ENCODE results near the gene SPAG16.
"Not testable (repeated sequence)": the region's sequence is repeated elsewhere in the genome, so short reads cannot be mapped to it uniquely, and the experiment has no call there.

The SPAG16 gene

GRCh38 chr2:213545481-213545880, 261.2 kb downstream of the SPAG16 start:
- no peak for DNase-seq (ENCODE audit: low read depth in 3 of 3, low spot score in 1 of 3)

- no peak for DNase-seq (ENCODE audit: low read depth in 3 of 3, low spot score in 1 of 3)
These were observed 261.8 kb downstream of the SPAG16 start for GRCh38 chr2:213545964-213546475.

GRCh38 chr2:213551526-213551925, 267.3 kb downstream of the SPAG16 start:
- DNase-seq (ENCODE audit: low read depth in 3 of 3, low spot score in 1 of 3): no peak

GRCh38 chr2:213559053-213559452, 274.8 kb downstream of the SPAG16 start:
- no peak for DNase-seq (ENCODE audit: low read depth in 3 of 3, low spot score in 1 of 3)

GRCh38 chr2:213561759-213562158, 277.5 kb downstream of the SPAG16 start:
- DNase-seq (ENCODE audit: low read depth in 3 of 3, low spot score in 1 of 3): no peak

GRCh38 chr2:213562539-213563180, 278.4 kb downstream of the SPAG16 start:
- DNase-seq (ENCODE audit: low read depth in 3 of 3, low spot score in 1 of 3): no peak

GRCh38 chr2:213566846-213567245, 282.6 kb downstream of the SPAG16 start:
- no peak for DNase-seq (ENCODE audit: low read depth in 3 of 3, low spot score in 1 of 3)

GRCh38 chr2:213609570-213610170, 325.4 kb downstream of the SPAG16 start:
- no peak for DNase-seq (ENCODE audit: low read depth in 3 of 3, low spot score in 1 of 3)

- no peak for DNase-seq (ENCODE audit: low read depth in 3 of 3, low spot score in 1 of 3)
These were observed 342.9 kb downstream of the SPAG16 start for GRCh38 chr2:213627054-213627710.

GRCh38 chr2:213627835-213628460, 343.7 kb downstream of the SPAG16 start:
- no peak for DNase-seq (ENCODE audit: low read depth in 3 of 3, low spot score in 1 of 3)

- DNase-seq (ENCODE audit: low read depth in 3 of 3, low spot score in 1 of 3): no peak
These were observed 356.6 kb downstream of the SPAG16 start for GRCh38 chr2:213640738-213641425.

- DNase-seq (ENCODE audit: low read depth in 3 of 3, low spot score in 1 of 3): no peak
These were observed 360.7 kb downstream of the SPAG16 start for GRCh38 chr2:213644926-213645325.

- no peak for DNase-seq (ENCODE audit: low read depth in 3 of 3, low spot score in 1 of 3)
These were observed 364.9 kb downstream of the SPAG16 start for GRCh38 chr2:213649176-213649575.

- DNase-seq (ENCODE audit: low read depth in 3 of 3, low spot score in 1 of 3): no peak
These were observed 380.6 kb downstream of the SPAG16 start for GRCh38 chr2:213664817-213665216.

- DNase-seq (ENCODE audit: low read depth in 3 of 3, low spot score in 1 of 3): no peak
These were observed 385.4 kb downstream of the SPAG16 start for GRCh38 chr2:213669657-213670056.

- no peak for DNase-seq (ENCODE audit: low read depth in 3 of 3, low spot score in 1 of 3)
These were observed 394.4 kb downstream of the SPAG16 start for GRCh38 chr2:213678437-213679218.

- no peak for DNase-seq (ENCODE audit: low read depth in 3 of 3, low spot score in 1 of 3)
These were observed 395.6 kb downstream of the SPAG16 start for GRCh38 chr2:213679894-213680293.

- DNase-seq (ENCODE audit: low read depth in 3 of 3, low spot score in 1 of 3): no peak
These were observed 398.0 kb downstream of the SPAG16 start for GRCh38 chr2:213682276-213682675.

GRCh38 chr2:213688133-213688532, 403.9 kb downstream of the SPAG16 start:
- DNase-seq (ENCODE audit: low read depth in 3 of 3, low spot score in 1 of 3): no peak

GRCh38 chr2:213688825-213689224, 404.6 kb downstream of the SPAG16 start:
- DNase-seq (ENCODE audit: low read depth in 3 of 3, low spot score in 1 of 3): not testable (repeated sequence)
